H9 (cell line): ENCODE data around the gene NAA16. TPM values are rescaled to one million over a fixed set of nuclear protein-coding genes. Genes with fewer than 3 reads are reported as not detected.

Source experiments
- DNase-seq: peaks from one replicate; pipeline ENCODE4 v3.0.0-alpha.2; 2017
- H2AFZ ChIP-seq: one replicate; pipeline ENCODE4 v1.6.1; 2013; ENCODE audit warnings: mild to moderate bottlenecking, low read length, control low read depth, moderate library complexity
- H2AK5ac ChIP-seq: 2 replicates; pipeline ENCODE4 v1.6.1; 2013; ENCODE audit warnings: low read length, control low read depth, mixed read lengths; ENCODE audit not compliant: insufficient read length
- H2BK120ac ChIP-seq: one replicate; pipeline ENCODE4 v1.6.1; 2013; ENCODE audit warnings: low read depth, mild to moderate bottlenecking, low read length, control low read depth, inconsistent platforms; ENCODE audit not compliant: poor library complexity, severe bottlenecking
- H2BK12ac ChIP-seq: 2 replicates; pipeline ENCODE4 v1.6.1; 2013; ENCODE audit warnings: low read length, control low read depth, mixed read lengths, low read depth; ENCODE audit not compliant: insufficient read length
- H2BK15ac ChIP-seq: 2 replicates; pipeline ENCODE4 v1.6.1; 2013; ENCODE audit warnings: low read depth, low read length, control low read depth
- H2BK20ac ChIP-seq: one replicate; pipeline ENCODE4 v1.6.1; 2013; ENCODE audit warnings: low read depth, mild to moderate bottlenecking, low read length, control low read depth, inconsistent platforms; ENCODE audit not compliant: poor library complexity, severe bottlenecking
- H2BK5ac ChIP-seq: 2 replicates; pipeline ENCODE4 v1.6.1; 2013; ENCODE audit warnings: low read length, control low read depth, mixed read lengths; ENCODE audit not compliant: insufficient read length
- H3K14ac ChIP-seq: 2 replicates; pipeline ENCODE4 v1.6.1; 2013; ENCODE audit warnings: low read length, control low read depth; ENCODE audit not compliant: insufficient read depth
- H3K18ac ChIP-seq: 2 replicates; pipeline ENCODE4 v1.6.1; 2013; ENCODE audit warnings: low read depth, mild to moderate bottlenecking, mixed read lengths, low read length, control low read depth; ENCODE audit not compliant: insufficient read length
- H3K23ac ChIP-seq: 2 replicates; pipeline ENCODE4 v1.6.1; 2013; ENCODE audit warnings: low read length, control low read depth, mixed read lengths, low read depth; ENCODE audit not compliant: insufficient read length
- H3K23me2 ChIP-seq: 2 replicates; pipeline ENCODE4 v1.6.1; 2013; ENCODE audit warnings: low read depth, mild to moderate bottlenecking, mixed read lengths, low read length, control low read depth; ENCODE audit not compliant: insufficient read length, poor library complexity, severe bottlenecking
- H3K27ac ChIP-seq: 2 replicates; pipeline ENCODE4 v1.5.1; 2013; ENCODE audit warnings: low read length, control low read depth, mixed read lengths, low read depth; ENCODE audit not compliant: insufficient read length
- H3K27me3 ChIP-seq: 2 replicates; pipeline ENCODE4 v1.6.1; 2013; ENCODE audit warnings: low read length, control low read depth, inconsistent platforms; ENCODE audit not compliant: insufficient read depth
- H3K4ac ChIP-seq: 2 replicates; pipeline ENCODE4 v1.6.1; 2013; ENCODE audit warnings: low read depth, mild to moderate bottlenecking, control low read depth, inconsistent platforms, low read length, moderate library complexity
- H3K4me1 ChIP-seq: 2 replicates; pipeline ENCODE4 v1.6.1; 2013; ENCODE audit warnings: low read length, control low read depth, inconsistent platforms; ENCODE audit not compliant: insufficient read depth
- H3K4me2 ChIP-seq: 2 replicates; pipeline ENCODE4 v1.6.1; 2013; ENCODE audit warnings: low read length, control low read depth, mixed read lengths; ENCODE audit not compliant: insufficient read length, insufficient read depth
- H3K56ac ChIP-seq: 2 replicates; pipeline ENCODE4 v1.6.1; 2013; ENCODE audit warnings: low read depth, mild to moderate bottlenecking, mixed read lengths, low read length, control low read depth; ENCODE audit not compliant: insufficient read length
- H3K79me1 ChIP-seq: 2 replicates; pipeline ENCODE4 v1.6.1; 2013; ENCODE audit warnings: low read depth, mild to moderate bottlenecking, moderate library complexity, low read length, control low read depth, inconsistent platforms; ENCODE audit not compliant: insufficient read depth, poor library complexity, severe bottlenecking
- H3K79me2 ChIP-seq: 2 replicates; pipeline ENCODE4 v1.6.1; 2013; ENCODE audit warnings: low read length, control low read depth, inconsistent platforms; ENCODE audit not compliant: insufficient read depth
- H3K9ac ChIP-seq: 2 replicates; pipeline ENCODE4 v1.6.1; 2013; ENCODE audit warnings: low read length, control low read depth, mixed read lengths; ENCODE audit not compliant: insufficient read length; ENCODE audit errors: extremely low read depth
- H3K9me3 ChIP-seq: one replicate; pipeline ENCODE4 v1.6.1; 2013; ENCODE audit warnings: low read depth, low read length, inconsistent platforms; ENCODE audit not compliant: control insufficient read depth
- H3T11ph ChIP-seq: one replicate; pipeline ENCODE4 v1.6.1; 2013; ENCODE audit warnings: mild to moderate bottlenecking, low read length, control low read depth, inconsistent platforms
- H4K20me1 ChIP-seq: one replicate; pipeline ENCODE4 v1.6.1; 2013; ENCODE audit not compliant: control insufficient read depth, insufficient read length, insufficient read depth
- H4K5ac ChIP-seq: 2 replicates; pipeline ENCODE4 v1.6.1; 2013; ENCODE audit warnings: low read depth, mild to moderate bottlenecking, mixed read lengths, low read length, control low read depth; ENCODE audit not compliant: insufficient read length
- H4K8ac ChIP-seq: replicated peaks from 2 replicates; pipeline ENCODE4 v1.6.1; 2013; ENCODE audit warnings: low read length, control low read depth, mixed read lengths, low read depth; ENCODE audit not compliant: insufficient read length
- H4K91ac ChIP-seq: 2 replicates; pipeline ENCODE4 v1.6.1; 2013; ENCODE audit warnings: low read depth, mild to moderate bottlenecking, moderate library complexity, mixed read lengths, low read length, control low read depth; ENCODE audit not compliant: insufficient read length
- H3K27ac Mint-ChIP-seq, 3 experiments: 2 replicates in 2 of 3; 3 replicates in 1 of 3; pipeline ENCODE4 v1.8.0; 2020 to 2021; ENCODE audit warnings: mixed read lengths in 3 of 3, mild to moderate bottlenecking in 1 of 3, moderate library complexity in 1 of 3
- H3K27me3 Mint-ChIP-seq: 2 replicates; pipeline ENCODE4 v1.8.0; 2021; ENCODE audit warnings: low read depth, mild to moderate bottlenecking, moderate library complexity, mixed read lengths
- H3K36me3 Mint-ChIP-seq, 3 experiments: 2 replicates in 2 of 3; 3 replicates in 1 of 3; pipeline ENCODE4 v1.8.0; 2020 to 2021; ENCODE audit warnings: low read depth in 3 of 3, mixed read lengths in 3 of 3; ENCODE audit not compliant: insufficient read depth in 1 of 3
- H3K4me1 Mint-ChIP-seq, 2 experiments: 2 replicates each; pipeline ENCODE4 v1.8.0; 2020; ENCODE audit warnings: mixed read lengths in 2 of 2
- H3K4me3 Mint-ChIP-seq, 2 experiments: 2 replicates in 1 of 2; 3 replicates in 1 of 2; pipeline ENCODE4 v1.8.0; 2020 to 2021; ENCODE audit warnings: mild to moderate bottlenecking in 2 of 2, mixed read lengths in 2 of 2, moderate library complexity in 1 of 2
- H3K9me3 Mint-ChIP-seq, 2 experiments: 2 replicates in 1 of 2; 3 replicates in 1 of 2; pipeline ENCODE4 v1.8.0; 2020; ENCODE audit warnings: mild to moderate bottlenecking in 2 of 2, mixed read lengths in 2 of 2, moderate library complexity in 1 of 2
- WGBS: extraction: QIAGEN DNeasy Blood & Tissue Kit; methylation state at CpG from one replicate; pipeline ENCODE4 v1.1.7; 2013; ENCODE audit warnings: missing lambda C conversion rate, low lambda C conversion rate, mixed read lengths; ENCODE audit not compliant: insufficient read length; ENCODE audit errors: extremely low coverage; 5-methylcytosine and 5-hydroxymethylcytosine counted together
- total RNA-seq: library from RNA; stranded (reverse); gene quantifications from 2 replicates; pipeline ENCODE4 v1.2.1, GENCODE V29; 2021
- TF ChIP-seq, protein P1 (sequence below): fragments of 200-600 bp; sonication (generic); conservative IDR thresholded peaks from 3 replicates; pipeline ENCODE4 v1.8.0; 2021; ENCODE audit warnings: antibody characterized with exemption, mild to moderate bottlenecking

NAA16 gene
- total RNA-seq, 1 experiment from 2014 or later = 37.7 TPM

DNA sequence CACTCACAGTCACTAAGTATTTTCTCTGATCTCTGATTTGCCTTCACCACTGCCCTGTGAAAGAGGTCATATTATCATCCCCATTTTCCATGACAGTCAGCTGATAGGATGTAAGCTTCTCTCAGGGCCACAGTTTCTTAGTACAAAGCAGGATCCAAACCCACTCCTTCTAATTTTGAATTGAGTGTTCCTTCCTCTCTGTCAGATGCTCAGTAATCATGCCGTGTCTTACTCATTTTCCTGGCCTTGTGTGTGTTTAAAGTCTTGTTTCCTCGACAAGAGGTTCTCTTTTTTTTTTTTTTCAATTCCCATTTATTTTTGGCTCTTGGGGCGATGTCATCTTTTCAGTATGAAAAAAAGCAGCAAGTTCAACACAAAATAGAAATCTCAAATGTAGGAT is 72.3 kb downstream of the NAA16 start:
- Mint-ChIP-seq H3K4me1 (no peaks in the 10 kb centered on the region; a peak in 1 of 4 replicates), H3K27ac (no peak overlapping the region), H3K9me3 (0 out of 5 replicates have a peak, but pooled peaks cover 0 to 2% of the 10 kb centered on the region in 2 experiments), H3K4me3 (no peak overlapping the region), H3K27me3 (peaks cover 6% of the 10 kb centered on the region), H3K36me3 (no peaks in the 10 kb centered on the region; a peak in 1 of 7 replicates)
- Histone ChIP-seq H2AK5ac (no peak overlapping the region), H3K56ac (no peak overlapping the region), H3K27me3 (no peaks in the 10 kb centered on the region), H3K9me3 (no peaks in the 10 kb centered on the region), H2BK12ac (no peak overlapping the region), H2BK20ac (no peak overlapping the region), H4K91ac (no peak overlapping the region), H3K4me1 (no peaks in the 10 kb centered on the region), H2BK15ac (no peak overlapping the region), H3K14ac (no peak overlapping the region), H2AFZ (no peak overlapping the region), H3K79me2 (no peaks in the 10 kb centered on the region), H3K4me2 (no peak overlapping the region), H4K8ac (no peak overlapping the region), H2BK5ac (no peak overlapping the region), H4K5ac (no peak overlapping the region), H4K20me1 (no peaks in the 10 kb centered on the region), H2BK120ac (no peak overlapping the region), H3T11ph (no peak overlapping the region), H3K23ac (no peak overlapping the region), H3K18ac (no peak overlapping the region), H3K9ac (no peak overlapping the region), H3K4ac (no peak overlapping the region), H3K79me1 (no peaks in the 10 kb centered on the region), H3K27ac (no peak overlapping the region), H3K23me2 (no peaks in the 10 kb centered on the region)
- DNase-seq = no peak
- WGBS = no CpG with 5 or more reads among the region's 3 CpGs
- TF ChIP-seq, protein P1, sequence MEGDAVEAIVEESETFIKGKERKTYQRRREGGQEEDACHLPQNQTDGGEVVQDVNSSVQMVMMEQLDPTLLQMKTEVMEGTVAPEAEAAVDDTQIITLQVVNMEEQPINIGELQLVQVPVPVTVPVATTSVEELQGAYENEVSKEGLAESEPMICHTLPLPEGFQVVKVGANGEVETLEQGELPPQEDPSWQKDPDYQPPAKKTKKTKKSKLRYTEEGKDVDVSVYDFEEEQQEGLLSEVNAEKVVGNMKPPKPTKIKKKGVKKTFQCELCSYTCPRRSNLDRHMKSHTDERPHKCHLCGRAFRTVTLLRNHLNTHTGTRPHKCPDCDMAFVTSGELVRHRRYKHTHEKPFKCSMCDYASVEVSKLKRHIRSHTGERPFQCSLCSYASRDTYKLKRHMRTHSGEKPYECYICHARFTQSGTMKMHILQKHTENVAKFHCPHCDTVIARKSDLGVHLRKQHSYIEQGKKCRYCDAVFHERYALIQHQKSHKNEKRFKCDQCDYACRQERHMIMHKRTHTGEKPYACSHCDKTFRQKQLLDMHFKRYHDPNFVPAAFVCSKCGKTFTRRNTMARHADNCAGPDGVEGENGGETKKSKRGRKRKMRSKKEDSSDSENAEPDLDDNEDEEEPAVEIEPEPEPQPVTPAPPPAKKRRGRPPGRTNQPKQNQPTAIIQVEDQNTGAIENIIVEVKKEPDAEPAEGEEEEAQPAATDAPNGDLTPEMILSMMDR = no peak
